HEK293T (cell line): ENCODE results near the gene ARHGAP30.

Experiments
- ARNT ChIP-seq: fragments of 450-650 bp; IDR thresholded peaks from 2 replicates; pipeline ENCODE4 v1.6.1; 2017; ENCODE audit warnings: mild to moderate bottlenecking
- BHLHE40 ChIP-seq: fragments of 450-650 bp; IDR thresholded peaks from 2 replicates; pipeline ENCODE4 v1.6.1; 2016; ENCODE audit warnings: mild to moderate bottlenecking, moderate library complexity, borderline replicate concordance
- ELF4 ChIP-seq: fragments of 450-650 bp; IDR thresholded peaks from 2 replicates; pipeline ENCODE4 v1.6.1; 2017; ENCODE audit warnings: antibody characterized with exemption
- FOXM1 ChIP-seq: fragments of 450-650 bp; IDR thresholded peaks from 2 replicates; pipeline ENCODE4 v1.6.1; 2017; ENCODE audit warnings: mild to moderate bottlenecking, borderline replicate concordance
- SUZ12 ChIP-seq: fragments of 450-650 bp; IDR thresholded peaks from 2 replicates; pipeline ENCODE4 v1.6.1; 2016; ENCODE audit warnings: mild to moderate bottlenecking

GRCh38 chr1:161091093-161091492, 21.4 kb upstream of the ARHGAP30 start:
- no peak for TF ChIP-seq FOXM1
- no peak for TF ChIP-seq BHLHE40
- TF ChIP-seq ELF4: no peak
- no peak for TF ChIP-seq SUZ12
- no peak for TF ChIP-seq ARNT
